Muscle layer of colon (tissue), 2 donors: ENCODE results near the gene INPP5E.

Experiments
- H3K27ac ChIP-seq: one replicate; pipeline ENCODE4 v1.7.0; 2013; ENCODE audit warnings: low read depth, mild to moderate bottlenecking, low read length, moderate library complexity
- H3K27me3 ChIP-seq, 2 donors: one replicate each; pipeline ENCODE4 v1.7.0; 2013; ENCODE audit warnings: low read length in 2 of 2, mild to moderate bottlenecking in 2 of 2; ENCODE audit not compliant: insufficient read depth in 2 of 2, control insufficient read depth in 1 of 2
- H3K36me3 ChIP-seq: one replicate; pipeline ENCODE4 v1.7.0; 2013; ENCODE audit warnings: mild to moderate bottlenecking, low read length; ENCODE audit not compliant: insufficient read depth
- H3K4me1 ChIP-seq: one replicate; pipeline ENCODE4 v1.7.0; 2013; ENCODE audit warnings: mild to moderate bottlenecking, low read length; ENCODE audit not compliant: insufficient read depth
- H3K4me3 ChIP-seq, 2 donors: one replicate each; pipeline ENCODE4 v1.7.0; 2013; ENCODE audit warnings: low read length in 2 of 2, low read depth in 1 of 2, mild to moderate bottlenecking in 1 of 2, moderate library complexity in 1 of 2
- H3K9ac ChIP-seq: one replicate; pipeline ENCODE4 v1.7.0; 2013; ENCODE audit warnings: low read length
- H3K9me3 ChIP-seq: one replicate; pipeline ENCODE4 v1.7.0; 2013; ENCODE audit warnings: mild to moderate bottlenecking, low read length
- donor health status: abdominal sarcoma.
- donor health status: Adenocarcinoma of cecum.

The INPP5E gene

DNA sequence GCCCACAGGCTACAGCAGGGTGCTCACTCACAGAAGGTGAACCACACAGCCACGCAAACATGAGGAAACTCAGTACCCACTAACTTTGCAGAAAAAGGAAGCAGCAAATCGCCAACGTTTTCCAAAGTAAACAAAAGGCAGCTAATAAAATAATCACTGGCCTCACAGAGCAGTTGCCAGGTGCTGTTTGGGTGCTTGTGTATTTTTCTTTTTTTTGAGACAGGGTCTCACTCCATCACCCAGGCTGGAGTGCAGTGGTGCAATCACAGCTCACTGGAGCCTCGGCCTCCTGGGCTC, 43.5 kb downstream of the INPP5E start:
- Histone ChIP-seq H3K9me3 (no peaks in the 10 kb centered on the region), H3K4me1 (peaks cover 18% of the 10 kb centered on the region), H3K27ac (no peak overlapping the region), H3K27me3 (no peaks in the 10 kb centered on the region), H3K36me3 (peaks cover 68% of the 10 kb centered on the region), H3K9ac (no peak overlapping the region), H3K4me3 (no peak overlapping the region)

DNA sequence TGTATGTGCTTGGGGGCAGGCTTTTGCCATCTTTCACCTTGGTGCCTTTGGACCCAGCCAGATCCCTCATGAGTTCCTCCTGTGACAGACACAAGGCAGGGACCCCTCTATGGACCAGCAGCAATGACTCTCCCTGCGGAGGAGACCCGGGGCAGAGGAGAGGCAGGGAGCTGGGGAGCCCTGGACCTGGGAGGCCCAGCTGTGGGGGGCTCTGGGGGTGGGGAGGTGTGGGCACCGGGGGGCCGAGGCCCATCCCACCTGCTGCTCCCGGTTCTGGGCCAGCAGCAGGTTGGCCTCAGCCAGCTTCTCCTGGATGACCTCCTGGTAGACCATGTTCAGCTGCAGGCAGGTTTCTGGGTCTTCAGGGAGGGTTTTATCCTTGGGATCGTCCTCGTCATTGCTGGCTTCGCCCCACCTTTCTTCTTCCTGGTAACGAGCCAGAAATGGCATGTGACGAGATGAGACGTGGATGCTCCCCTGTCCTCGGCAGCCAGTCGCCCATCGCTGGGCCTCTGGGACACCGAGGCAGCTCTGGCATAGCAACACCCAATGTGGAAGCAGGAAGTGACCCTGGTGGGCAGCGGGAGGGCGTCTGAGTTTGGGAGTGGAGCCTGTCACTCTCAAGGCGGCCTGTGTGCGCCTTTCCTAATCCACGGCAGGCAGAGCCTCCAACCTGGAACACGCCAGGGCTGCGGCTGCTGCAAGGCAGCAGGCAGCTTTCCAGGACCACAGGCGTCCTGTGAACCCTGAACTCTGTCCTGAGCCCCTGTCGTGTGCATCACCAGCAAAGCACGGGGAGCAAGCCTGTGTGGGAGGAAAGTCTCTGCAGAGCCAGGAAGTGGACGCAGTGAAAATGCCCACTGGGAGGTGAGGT, 44.1 kb downstream of the INPP5E start:
- Histone ChIP-seq H3K36me3 (peaks cover 70% of the 10 kb centered on the region), H3K9me3 (no peaks in the 10 kb centered on the region), H3K4me3 (no peak overlapping the region), H3K4me1 (peaks cover 16% of the 10 kb centered on the region), H3K9ac (no peak overlapping the region), H3K27me3 (no peaks in the 10 kb centered on the region), H3K27ac (no peak overlapping the region)

DNA sequence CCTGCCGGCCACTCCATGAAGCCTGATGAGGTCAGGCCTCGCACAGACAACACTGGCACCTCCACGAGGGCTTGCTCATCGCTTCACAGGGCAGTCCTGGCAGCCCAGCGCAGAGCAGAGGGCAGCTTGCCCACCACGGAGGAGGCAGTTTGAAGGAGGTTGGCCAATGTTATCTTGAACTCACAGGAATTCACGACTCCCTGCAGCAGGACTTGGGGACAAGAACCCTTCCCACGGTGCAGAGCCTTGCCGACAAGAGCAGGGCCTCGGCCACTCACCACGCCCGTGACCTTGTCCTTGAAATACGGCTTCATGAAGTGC, 44.7 kb downstream of the INPP5E start:
- peaks cover 70% of the 10 kb centered on the region for H3K36me3 ChIP-seq
- no peak overlapping the region for H3K9ac ChIP-seq
- H3K4me1 ChIP-seq = peaks cover 11% of the 10 kb centered on the region
- H3K27ac ChIP-seq = no peak overlapping the region
- no peak overlapping the region for H3K4me3 ChIP-seq
- H3K9me3 ChIP-seq = no peaks in the 10 kb centered on the region
- no peaks in the 10 kb centered on the region for H3K27me3 ChIP-seq

DNA sequence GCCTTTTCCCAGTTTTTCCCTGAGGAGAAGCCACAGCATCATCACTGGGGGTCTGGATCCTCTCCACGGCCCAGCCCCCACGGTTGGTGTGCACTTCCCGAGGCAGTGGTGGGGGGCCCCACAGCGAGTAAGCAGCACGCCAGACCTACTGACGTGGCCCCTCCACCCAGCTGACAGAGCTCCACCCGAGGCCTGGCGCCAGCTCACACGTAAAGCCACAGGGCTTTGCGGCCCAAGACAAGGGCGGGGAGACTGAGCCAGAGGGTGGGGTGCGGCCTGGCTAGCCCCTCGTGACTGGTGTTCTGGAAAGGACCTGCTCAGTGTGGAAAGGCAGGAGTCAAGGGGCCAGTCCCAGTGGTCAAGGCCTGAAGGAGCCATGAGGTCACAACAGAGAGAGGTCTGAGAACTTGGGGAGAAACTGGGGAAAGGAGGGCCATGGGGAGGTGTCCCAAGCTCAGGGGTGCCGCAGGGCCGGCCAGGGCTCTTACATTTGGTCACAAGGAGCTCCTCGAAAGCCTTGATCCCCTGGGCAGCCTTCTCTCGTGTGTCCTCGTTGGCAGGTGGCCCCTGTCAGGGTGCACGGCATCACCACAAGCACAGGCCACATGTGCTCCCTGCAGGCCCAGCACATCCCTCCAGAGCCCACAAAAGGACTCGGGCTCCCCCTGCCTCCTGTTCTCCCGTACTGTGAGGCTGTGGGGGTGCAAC, 45.2 kb downstream of the INPP5E start:
- Histone ChIP-seq H3K36me3 (peaks cover 70% of the 10 kb centered on the region), H3K9me3 (no peaks in the 10 kb centered on the region), H3K27ac (no peak overlapping the region), H3K27me3 (no peaks in the 10 kb centered on the region), H3K4me3 (no peak overlapping the region), H3K4me1 (peaks cover 11% of the 10 kb centered on the region), H3K9ac (no peak overlapping the region)

DNA sequence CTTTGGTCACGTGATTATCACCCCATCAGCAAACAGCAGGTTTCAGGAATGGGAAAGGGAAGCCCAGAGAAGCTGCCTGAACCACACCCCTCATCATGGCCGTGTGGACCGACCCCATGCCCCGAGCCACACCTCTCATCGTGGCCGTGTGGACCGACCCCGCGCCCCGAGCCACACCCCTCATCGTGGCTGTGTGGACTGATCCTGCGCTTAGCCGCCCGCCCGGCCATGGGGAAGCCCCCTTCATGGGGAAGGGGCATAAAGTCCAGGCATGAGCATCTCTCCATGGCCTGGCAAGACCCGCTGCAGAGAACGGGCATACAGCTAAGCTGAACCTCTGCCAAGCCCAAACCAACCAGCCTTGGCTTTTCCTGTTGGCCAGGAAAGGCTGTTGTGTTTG, 46.1 kb downstream of the INPP5E start:
- peaks cover 76% of the 10 kb centered on the region for H3K36me3 ChIP-seq
- H3K9ac ChIP-seq = no peak overlapping the region

DNA sequence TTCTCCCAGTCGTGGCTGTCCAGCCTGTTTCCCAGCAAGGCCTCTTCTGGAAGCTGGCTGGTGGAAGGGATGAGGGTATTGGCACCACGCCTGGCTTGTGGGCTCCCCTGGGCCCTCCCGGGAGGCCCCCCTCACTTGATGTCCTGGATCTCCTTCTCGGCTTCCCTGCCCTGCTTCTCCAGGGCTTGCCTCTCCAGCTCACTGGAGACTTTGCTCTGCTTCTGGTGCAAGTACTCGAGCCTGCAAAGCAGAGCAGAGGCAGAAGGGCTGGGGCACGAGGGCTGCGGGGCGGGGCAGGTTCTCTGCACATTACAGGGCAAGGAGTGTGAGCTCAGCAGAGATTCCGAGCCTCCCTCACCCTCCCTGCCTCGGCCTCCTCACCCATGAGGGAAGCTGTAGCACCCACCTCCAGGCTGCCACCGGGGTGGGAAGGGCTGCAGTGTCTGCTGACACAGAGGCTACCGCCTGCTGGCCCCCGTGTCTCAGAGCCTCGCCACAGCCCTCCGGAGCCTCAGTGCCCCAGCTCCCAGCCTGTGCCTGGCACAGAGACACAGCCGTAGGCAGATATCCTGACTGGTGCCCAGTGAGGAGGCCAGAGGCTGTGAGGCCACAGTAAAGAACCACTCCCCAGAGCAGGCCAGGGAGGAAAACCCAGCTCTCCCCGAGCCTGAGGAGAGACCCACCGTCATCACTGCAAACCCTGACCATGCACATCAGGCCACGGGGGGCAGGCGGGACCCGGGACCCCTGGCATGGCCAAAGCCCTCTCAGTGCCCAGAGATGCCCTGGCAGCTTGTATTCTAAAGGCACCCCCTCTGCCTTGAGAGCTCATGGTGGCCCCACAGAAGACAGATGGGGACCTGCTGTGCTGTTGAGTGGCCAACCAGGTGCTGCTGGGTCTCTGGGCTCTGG, 46.9 kb downstream of the INPP5E start:
- no peaks in the 10 kb centered on the region for H3K27me3 ChIP-seq
- no peak overlapping the region for H3K9ac ChIP-seq
- H3K27ac ChIP-seq = no peak overlapping the region
- peaks cover 79% of the 10 kb centered on the region for H3K36me3 ChIP-seq
- no peaks in the 10 kb centered on the region for H3K9me3 ChIP-seq
- no peak overlapping the region for H3K4me3 ChIP-seq
- no peaks in the 10 kb centered on the region for H3K4me1 ChIP-seq

More for the DNA sequence above, 46.1 kb downstream of the INPP5E start:
- H3K4me3 ChIP-seq = no peak overlapping the region
- H3K9me3 ChIP-seq = no peaks in the 10 kb centered on the region
- H3K27ac ChIP-seq = no peak overlapping the region
- peaks cover 5% of the 10 kb centered on the region for H3K4me1 ChIP-seq
- H3K27me3 ChIP-seq = no peaks in the 10 kb centered on the region

DNA sequence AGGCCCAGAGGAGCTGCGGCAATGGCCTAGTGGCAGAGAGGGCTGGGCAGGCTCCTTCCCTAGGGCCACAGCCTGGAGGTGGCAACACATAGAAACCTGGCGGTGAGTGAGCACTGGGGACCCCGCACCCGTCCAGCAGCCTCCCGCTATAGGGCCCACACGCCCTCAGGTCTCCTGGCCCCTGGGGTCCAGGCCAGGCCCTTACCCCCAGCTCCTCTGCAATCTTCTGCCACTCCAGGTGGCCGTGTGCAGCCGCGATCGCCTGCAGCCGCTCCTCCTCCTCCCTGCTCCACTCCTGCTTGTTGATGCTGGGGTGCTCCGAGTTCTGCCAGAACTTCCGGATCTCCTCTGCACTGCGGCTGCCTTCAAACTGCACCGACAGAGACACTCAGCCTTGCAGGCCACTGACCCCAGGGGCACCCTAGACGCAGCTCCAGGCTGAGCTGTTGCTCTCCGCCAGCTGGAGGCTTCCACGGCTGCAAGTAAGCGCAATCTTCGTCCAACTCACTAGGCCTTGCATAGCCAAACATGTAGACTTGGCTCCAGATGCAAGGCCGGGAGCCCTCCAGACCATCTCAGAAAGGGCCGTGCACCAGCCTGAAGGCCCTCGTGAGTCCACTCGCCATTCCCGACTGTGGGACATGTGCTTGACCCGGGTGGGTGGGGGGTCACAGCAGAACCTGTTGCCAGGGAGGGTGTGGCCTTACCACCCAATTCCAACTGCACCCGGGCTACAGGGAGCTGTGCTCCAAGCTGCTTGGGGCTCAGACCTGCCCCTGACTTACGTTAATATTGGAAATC, 47.7 kb downstream of the INPP5E start:
- no peaks in the 10 kb centered on the region for H3K4me1 ChIP-seq
- no peaks in the 10 kb centered on the region for H3K27me3 ChIP-seq
- no peak overlapping the region for H3K27ac ChIP-seq
- no peak overlapping the region for H3K9ac ChIP-seq
- H3K9me3 ChIP-seq = no peaks in the 10 kb centered on the region
- H3K36me3 ChIP-seq = peaks cover 80% of the 10 kb centered on the region
- no peak overlapping the region for H3K4me3 ChIP-seq

DNA sequence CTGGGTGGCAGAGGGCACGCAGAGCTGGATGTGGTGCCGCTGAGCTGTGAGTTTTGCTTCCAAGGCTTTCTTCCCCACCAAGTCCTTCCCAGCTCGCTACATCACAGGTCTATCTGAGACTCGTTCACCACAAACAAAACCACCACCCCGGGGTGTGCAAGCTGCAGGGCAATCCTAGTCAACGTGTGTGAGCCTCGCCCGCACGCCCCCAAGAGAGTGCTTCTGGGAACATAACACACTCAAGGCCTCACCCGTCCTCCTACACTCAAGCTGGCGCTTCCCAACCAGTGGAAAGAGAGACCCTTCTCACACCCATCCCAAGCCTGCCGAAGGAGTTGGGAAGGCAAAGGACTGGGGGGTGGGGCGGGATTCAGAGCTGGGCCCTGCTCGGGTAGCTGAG, 50.2 kb downstream of the INPP5E start:
- H3K27me3 ChIP-seq = no peaks in the 10 kb centered on the region
- no peak overlapping the region for H3K27ac ChIP-seq
- H3K4me1 ChIP-seq = no peaks in the 10 kb centered on the region
- H3K36me3 ChIP-seq = peaks cover 61% of the 10 kb centered on the region
- no peak overlapping the region for H3K4me3 ChIP-seq
- no peaks in the 10 kb centered on the region for H3K9me3 ChIP-seq
- no peak overlapping the region for H3K9ac ChIP-seq

DNA sequence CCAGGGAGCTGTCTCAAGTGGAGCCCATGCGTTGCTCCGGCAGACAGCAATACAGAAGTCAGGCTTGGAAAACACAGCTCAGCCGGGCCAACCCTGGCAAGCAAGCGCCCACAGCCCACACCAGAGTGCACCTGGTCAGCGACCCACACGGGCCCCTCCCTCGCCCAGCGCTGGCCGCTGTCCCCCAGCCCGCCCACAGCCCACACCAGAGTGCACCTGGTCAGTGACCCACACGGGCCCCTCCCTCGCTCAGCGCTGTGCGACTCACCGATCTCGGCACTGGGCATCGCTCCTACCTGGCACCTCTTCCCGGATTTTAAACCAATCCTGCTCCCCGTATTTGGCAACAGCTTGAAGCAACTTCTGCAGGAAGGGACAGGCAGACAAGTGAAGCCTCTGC, 52.4 kb downstream of the INPP5E start:
- Histone ChIP-seq H3K4me3 (no peak overlapping the region), H3K9ac (no peak overlapping the region), H3K27ac (no peak overlapping the region), H3K36me3 (peaks cover 41% of the 10 kb centered on the region), H3K4me1 (no peaks in the 10 kb centered on the region), H3K27me3 (no peaks in the 10 kb centered on the region), H3K9me3 (no peaks in the 10 kb centered on the region)

DNA sequence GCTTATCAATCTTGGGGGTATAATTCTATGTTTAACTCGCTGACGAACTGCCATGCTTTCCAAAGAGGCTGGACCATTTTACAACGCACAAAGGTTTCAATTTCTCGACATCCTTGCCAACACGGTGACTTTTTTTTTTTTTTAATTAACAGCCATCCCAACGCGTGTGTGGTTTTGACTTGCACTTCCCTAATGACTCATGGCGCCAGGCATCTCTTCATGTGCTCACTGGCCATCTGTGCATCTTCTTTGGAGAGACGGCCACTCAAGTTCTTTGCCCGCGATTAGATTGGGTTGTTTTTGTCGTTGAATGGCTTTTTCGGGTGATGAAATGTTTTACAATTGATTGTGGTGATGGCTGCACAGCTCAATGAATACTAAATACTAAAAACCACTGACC, 53.6 kb downstream of the INPP5E start:
- H3K36me3 ChIP-seq = peaks cover 32% of the 10 kb centered on the region
- H3K9me3 ChIP-seq = no peaks in the 10 kb centered on the region
- H3K9ac ChIP-seq = no peak overlapping the region
- no peak overlapping the region for H3K27ac ChIP-seq
- no peaks in the 10 kb centered on the region for H3K4me1 ChIP-seq
- no peaks in the 10 kb centered on the region for H3K27me3 ChIP-seq
- H3K4me3 ChIP-seq = no peak overlapping the region

DNA sequence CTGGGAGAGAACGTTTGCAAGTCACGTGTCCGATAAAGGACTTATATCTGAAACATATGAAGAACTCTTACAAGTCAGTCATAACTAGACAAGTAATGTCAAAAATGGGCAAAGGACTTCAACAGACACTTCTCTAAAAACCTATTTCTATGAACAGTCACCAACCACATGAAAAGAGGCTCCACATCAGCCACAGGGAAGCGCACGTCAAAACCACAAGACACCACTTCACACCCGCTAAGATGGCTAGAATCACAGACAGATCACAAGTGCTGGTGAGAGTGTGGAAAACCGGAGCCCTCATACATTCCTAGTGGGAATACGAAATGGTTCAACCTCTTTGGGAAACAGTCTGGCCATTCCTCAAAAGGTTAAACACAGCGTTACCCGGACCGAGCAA, 54.6 kb downstream of the INPP5E start:
- Histone ChIP-seq H3K27ac (no peak overlapping the region), H3K36me3 (peaks cover 35% of the 10 kb centered on the region), H3K27me3 (no peaks in the 10 kb centered on the region), H3K4me3 (no peak overlapping the region), H3K9me3 (no peaks in the 10 kb centered on the region), H3K4me1 (no peaks in the 10 kb centered on the region), H3K9ac (no peak overlapping the region)
